SU-DHL-6 (cell line): ENCODE data around the gene LRBA.

ENCODE experiments used
- H2AFZ ChIP-seq: fragments of 200-600 bp; sonication (generic); 2 replicates; pipeline ENCODE4 v1.6.1; 2014; ENCODE audit warnings: low read depth, mild to moderate bottlenecking, moderate library complexity, mixed read lengths, antibody characterized with exemption, low read length; ENCODE audit not compliant: severe bottlenecking
- H3F3A ChIP-seq: fragments of 200-600 bp; shearing (Covaris generic); 2 replicates; pipeline ENCODE4 v1.6.0; 2016; ENCODE audit warnings: antibody characterized with exemption, mild to moderate bottlenecking; ENCODE audit not compliant: insufficient read depth
- H3K27ac ChIP-seq: fragments of 200-600 bp; sonication (generic); 2 replicates; pipeline ENCODE4 v1.5.1; 2016; ENCODE audit warnings: low read depth, mild to moderate bottlenecking, low read length, moderate library complexity, mixed read lengths
- H3K27me3 ChIP-seq: fragments of 200-600 bp; sonication (generic), shearing (Covaris generic); 2 replicates; pipeline ENCODE4 v1.6.0; 2014; ENCODE audit warnings: mild to moderate bottlenecking, low read length
- H3K36me3 ChIP-seq: fragments of 200-600 bp; sonication (generic); 2 replicates; pipeline ENCODE4 v1.6.1; 2014; ENCODE audit warnings: mild to moderate bottlenecking, low read length, mixed read lengths
- H3K4me2 ChIP-seq: fragments of 300-600, 200-600 bp; shearing (Covaris generic), sonication (generic); 2 replicates; pipeline ENCODE4 v1.6.0; 2014; ENCODE audit warnings: low read length, low read depth, mild to moderate bottlenecking; ENCODE audit not compliant: poor library complexity, severe bottlenecking
- H3K4me3 ChIP-seq: fragments of 200-600 bp; sonication (generic); 2 replicates; pipeline ENCODE4 v1.5.1; 2014; ENCODE audit warnings: antibody characterized with exemption, low read length, mild to moderate bottlenecking, mixed read lengths; ENCODE audit not compliant: insufficient read depth, poor library complexity, severe bottlenecking
- H3K79me2 ChIP-seq: fragments of 200-600 bp; sonication (generic); 2 replicates; pipeline ENCODE4 v1.6.1; 2014; ENCODE audit warnings: mild to moderate bottlenecking, low read length, moderate library complexity; ENCODE audit not compliant: insufficient read depth
- H3K9ac ChIP-seq: fragments of 200-600 bp; sonication (generic); 2 replicates; pipeline ENCODE4 v1.7.0; 2014; ENCODE audit warnings: mild to moderate bottlenecking, low read length
- H3K9me2 ChIP-seq: fragments of 200-600 bp; sonication (generic); replicated peaks from 2 replicates; pipeline ENCODE4 v1.6.1; 2014; ENCODE audit warnings: low read length; ENCODE audit not compliant: insufficient read depth
- H3K9me3 ChIP-seq: fragments of 200-600 bp; sonication (generic); 2 replicates; pipeline ENCODE4 v1.6.1; 2014; ENCODE audit warnings: low read length, mixed read lengths; ENCODE audit not compliant: insufficient read depth
- H4K20me1 ChIP-seq: fragments of 200-600 bp; sonication (generic); 2 replicates; pipeline ENCODE4 v1.6.1; 2014; ENCODE audit warnings: low read depth, mild to moderate bottlenecking, antibody characterized with exemption, low read length, moderate library complexity, mixed read lengths
- EZH2phosphoT487 ChIP-seq: fragments of 200-600 bp; sonication (generic), shearing (Covaris generic); conservative IDR thresholded peaks from 2 replicates; pipeline ENCODE4 v1.6.1; 2018; ENCODE audit warnings: mild to moderate bottlenecking, antibody characterized with exemption, low read length, moderate library complexity, mixed read lengths
- TF ChIP-seq, protein P1 (sequence below): fragments of 200-600 bp; sonication (generic); IDR thresholded peaks from one replicate; pipeline ENCODE4 v1.5.1; 2017; ENCODE audit warnings: antibody characterized with exemption, mild to moderate bottlenecking, low read length, moderate library complexity; ENCODE audit not compliant: insufficient read depth, poor library complexity, severe bottlenecking

LRBA gene

DNA sequence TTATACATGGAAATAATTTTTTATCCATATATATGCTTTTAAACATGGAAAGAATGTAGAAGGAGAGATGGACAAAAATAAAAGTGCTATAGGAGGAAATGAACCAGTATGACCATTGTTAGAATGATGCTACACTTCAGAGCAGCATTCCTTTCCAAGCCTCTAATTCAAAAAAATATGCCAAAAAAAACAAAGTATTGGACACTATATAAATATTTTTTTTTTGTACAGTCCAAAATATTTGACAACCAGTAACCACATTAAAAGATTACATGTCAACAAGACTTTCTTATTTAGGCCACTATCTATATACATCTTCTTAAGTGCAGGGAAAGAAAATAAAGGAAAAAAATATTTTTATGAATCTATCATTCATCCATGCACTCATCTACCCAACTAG lies 198.6 kb downstream of the LRBA start:
- H3K9ac ChIP-seq, result no peak overlapping the region

GRCh38 chr4:150814873-150815272 lies 200.2 kb downstream of the LRBA start:
- no peaks in the 10 kb centered on the region for H3K27me3 ChIP-seq
- H3K4me3 ChIP-seq, result no peak overlapping the region
- no peak overlapping the region for H3K27ac ChIP-seq
- no peak overlapping the region for H3K4me2 ChIP-seq
- H3F3A ChIP-seq, result no peaks in the 10 kb centered on the region
- H3K9ac ChIP-seq, result no peak overlapping the region
- no peaks in the 10 kb centered on the region for H3K9me3 ChIP-seq
- H2AFZ ChIP-seq, result no peak overlapping the region
- H3K9me2 ChIP-seq, result no peaks in the 10 kb centered on the region
- no peak for TF ChIP-seq EZH2phosphoT487
- TF ChIP-seq, protein P1, sequence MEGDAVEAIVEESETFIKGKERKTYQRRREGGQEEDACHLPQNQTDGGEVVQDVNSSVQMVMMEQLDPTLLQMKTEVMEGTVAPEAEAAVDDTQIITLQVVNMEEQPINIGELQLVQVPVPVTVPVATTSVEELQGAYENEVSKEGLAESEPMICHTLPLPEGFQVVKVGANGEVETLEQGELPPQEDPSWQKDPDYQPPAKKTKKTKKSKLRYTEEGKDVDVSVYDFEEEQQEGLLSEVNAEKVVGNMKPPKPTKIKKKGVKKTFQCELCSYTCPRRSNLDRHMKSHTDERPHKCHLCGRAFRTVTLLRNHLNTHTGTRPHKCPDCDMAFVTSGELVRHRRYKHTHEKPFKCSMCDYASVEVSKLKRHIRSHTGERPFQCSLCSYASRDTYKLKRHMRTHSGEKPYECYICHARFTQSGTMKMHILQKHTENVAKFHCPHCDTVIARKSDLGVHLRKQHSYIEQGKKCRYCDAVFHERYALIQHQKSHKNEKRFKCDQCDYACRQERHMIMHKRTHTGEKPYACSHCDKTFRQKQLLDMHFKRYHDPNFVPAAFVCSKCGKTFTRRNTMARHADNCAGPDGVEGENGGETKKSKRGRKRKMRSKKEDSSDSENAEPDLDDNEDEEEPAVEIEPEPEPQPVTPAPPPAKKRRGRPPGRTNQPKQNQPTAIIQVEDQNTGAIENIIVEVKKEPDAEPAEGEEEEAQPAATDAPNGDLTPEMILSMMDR, result peak; percentile 15
- no peaks in the 10 kb centered on the region for H3K79me2 ChIP-seq
- no peaks in the 10 kb centered on the region for H4K20me1 ChIP-seq
- peaks cover 32% of the 10 kb centered on the region for H3K36me3 ChIP-seq

More for the DNA sequence above, 198.6 kb downstream of the LRBA start:
- Histone ChIP-seq H3K9me2 (no peaks in the 10 kb centered on the region), H3K9me3 (no peaks in the 10 kb centered on the region), H3K27me3 (no peaks in the 10 kb centered on the region), H3K4me3 (no peak overlapping the region), H3K27ac (no peak overlapping the region), H3K36me3 (peaks cover 32% of the 10 kb centered on the region), H3F3A (no peaks in the 10 kb centered on the region), H3K79me2 (no peaks in the 10 kb centered on the region), H3K4me2 (no peak overlapping the region), H2AFZ (no peak overlapping the region), H4K20me1 (no peaks in the 10 kb centered on the region)
- TF ChIP-seq, protein P1, result no peak
- TF ChIP-seq EZH2phosphoT487, result no peak

DNA sequence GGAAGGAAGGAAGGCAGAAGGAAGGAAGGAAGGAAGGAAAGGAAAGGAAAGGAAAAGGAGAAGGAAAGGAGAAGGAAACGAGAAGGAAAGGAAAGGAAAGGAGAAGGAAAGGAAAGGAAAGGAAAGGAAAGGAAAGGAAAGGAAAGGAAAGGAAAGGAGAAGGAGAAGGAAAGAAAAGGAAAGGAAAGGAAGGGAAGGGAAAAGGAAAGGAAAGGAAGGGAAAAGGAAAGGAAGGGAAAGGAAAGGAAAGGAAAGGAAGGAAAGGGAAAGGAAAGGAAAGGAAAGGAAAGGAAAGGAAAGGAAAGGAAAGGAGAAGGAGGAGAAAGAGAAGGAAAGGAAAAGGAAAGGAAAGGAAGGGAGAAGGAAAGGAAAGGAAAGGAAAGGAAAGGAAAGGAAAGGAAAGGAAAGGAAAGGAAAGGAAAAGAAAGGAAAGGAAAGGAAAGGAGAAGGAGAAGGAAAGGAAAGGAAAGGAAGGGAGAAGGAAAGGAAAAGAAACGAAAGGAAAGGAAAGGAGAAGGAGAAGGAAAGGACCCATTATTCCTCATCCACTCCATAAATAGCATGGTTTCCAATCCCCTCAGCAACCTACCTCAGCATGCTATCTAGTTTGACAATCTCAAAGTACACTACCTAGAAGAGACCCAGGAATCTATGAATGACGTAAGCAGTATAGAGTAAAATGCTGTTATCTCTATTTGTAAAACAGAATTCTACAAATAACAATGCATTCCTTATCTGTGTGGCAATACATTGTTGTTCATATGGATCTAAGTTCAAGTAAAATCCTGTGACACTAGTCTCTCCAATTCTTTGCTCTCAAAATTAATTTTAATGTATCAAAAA lies 209.7 kb downstream of the LRBA start:
- H2AFZ ChIP-seq, result no peak overlapping the region
- H4K20me1 ChIP-seq, result no peaks in the 10 kb centered on the region
- H3K79me2 ChIP-seq, result no peaks in the 10 kb centered on the region
- TF ChIP-seq, protein P1, result no peak
- TF ChIP-seq EZH2phosphoT487, result no peak
- no peaks in the 10 kb centered on the region for H3K27me3 ChIP-seq
- H3K4me3 ChIP-seq, result no peak overlapping the region
- no peaks in the 10 kb centered on the region for H3F3A ChIP-seq
- no peak overlapping the region for H3K9ac ChIP-seq
- no peak overlapping the region for H3K4me2 ChIP-seq
- no peaks in the 10 kb centered on the region for H3K9me2 ChIP-seq
- H3K9me3 ChIP-seq, result no peaks in the 10 kb centered on the region
- peaks cover 14% of the 10 kb centered on the region; the same call in 1 of the 2 replicates for H3K36me3 ChIP-seq
- no peak overlapping the region for H3K27ac ChIP-seq
